ENCODE results near the gene HS6ST1.

Gene HS6ST1

GRCh38 chr2:128362889-128363228 lies 44.2 kb upstream of the HS6ST1 start:
- peak; percentile 94 for DNase-seq (ENCODE audit: low read depth)
- no peak for TF ChIP-seq CTCF (conservative IDR thresholded peaks at IDR 0.05; ENCODE audit: low read length)
- H3K4me3 ChIP-seq (ENCODE audit: low read length) = no peak overlapping the region

- DNase-seq (ENCODE audit: low read depth) = no peak
- H3K4me3 ChIP-seq (ENCODE audit: low read length) = no peak overlapping the region
- TF ChIP-seq CTCF (conservative IDR thresholded peaks at IDR 0.05; ENCODE audit: low read length) = no peak
Measured at GRCh38 chr2:128362176-128362888, 43.7 kb upstream of the HS6ST1 start.

- no peak overlapping the region for H3K4me3 ChIP-seq (ENCODE audit: low read length)
- DNase-seq (ENCODE audit: low read depth) = no peak
- no peak for TF ChIP-seq CTCF (conservative IDR thresholded peaks at IDR 0.05; ENCODE audit: low read length)
Measured at GRCh38 chr2:128361376-128362131, 42.9 kb upstream of the HS6ST1 start.

GRCh38 chr2:128360711-128361110 lies 42.0 kb upstream of the HS6ST1 start:
- H3K4me3 ChIP-seq (ENCODE audit: low read length) = no peak overlapping the region
- DNase-seq (ENCODE audit: low read depth) = no peak
- no peak for TF ChIP-seq CTCF (conservative IDR thresholded peaks at IDR 0.05; ENCODE audit: low read length)

- no peak for DNase-seq (ENCODE audit: low read depth)
- TF ChIP-seq CTCF (conservative IDR thresholded peaks at IDR 0.05; ENCODE audit: low read length) = no peak
- H3K4me3 ChIP-seq (ENCODE audit: low read length) = no peak overlapping the region
Measured at GRCh38 chr2:128359841-128360240, 41.2 kb upstream of the HS6ST1 start.

GRCh38 chr2:128358941-128359731 lies 40.5 kb upstream of the HS6ST1 start:
- no peak for TF ChIP-seq CTCF (conservative IDR thresholded peaks at IDR 0.05; ENCODE audit: low read length)
- no peak for DNase-seq (ENCODE audit: low read depth)
- H3K4me3 ChIP-seq (ENCODE audit: low read length) = no peak overlapping the region
